Stimulated activated CD4-positive, alpha-beta T cell treated with anti-CD3 and anti-CD28 coated beads, Interleukin-1b, Interleukin-23, amount 100 ng/mL, for 48 hours (primary cell): ENCODE results near the gene ZMYND15.

Experiments
- DNase-seq: peaks from one replicate; pipeline ENCODE4 v3.0.0-alpha.2; 2020

Gene ZMYND15

GRCh38 chr17:4743898-4744297 lies 4.3 kb downstream of the ZMYND15 start:
- no peak for DNase-seq

GRCh38 chr17:4744999-4745969 lies 5.7 kb downstream of the ZMYND15 start:
- DNase-seq, result no peak

GRCh38 chr17:4747847-4748246 lies 8.2 kb downstream of the ZMYND15 start:
- DNase-seq, result no peak

- DNase-seq, result no peak
Measured at GRCh38 chr17:4748686-4749085, 9.1 kb downstream of the ZMYND15 start.

GRCh38 chr17:4750606-4751005 lies 11.0 kb downstream of the ZMYND15 start:
- DNase-seq, result no peak

GRCh38 chr17:4751932-4752331 lies 12.3 kb downstream of the ZMYND15 start:
- DNase-seq, result no peak

GRCh38 chr17:4753392-4753791 lies 13.8 kb downstream of the ZMYND15 start:
- DNase-seq, result no peak

- DNase-seq, result no peak
Measured at GRCh38 chr17:4759776-4760236, 20.2 kb downstream of the ZMYND15 start.

- no peak for DNase-seq
Measured at GRCh38 chr17:4764595-4764994, 25.0 kb downstream of the ZMYND15 start.

GRCh38 chr17:4766201-4766600 lies 26.6 kb downstream of the ZMYND15 start:
- DNase-seq, result no peak

GRCh38 chr17:4766723-4767122 lies 27.1 kb downstream of the ZMYND15 start:
- no peak for DNase-seq

GRCh38 chr17:4768298-4768697 lies 28.7 kb downstream of the ZMYND15 start:
- DNase-seq, result no peak

GRCh38 chr17:4769628-4770027 lies 30.0 kb downstream of the ZMYND15 start:
- DNase-seq, result no peak

- DNase-seq, result no peak
Measured at GRCh38 chr17:4771519-4772234, 32.0 kb downstream of the ZMYND15 start, which contains the start of gene TM4SF5. Gene TM4SF5, plus strand, starts transcription at chr17:4771886. Its CDS starts 37 bp downstream, at chr17:4771923.

- DNase-seq, result no peak
Measured at GRCh38 chr17:4772235-4772613, 32.6 kb downstream of the ZMYND15 start.

GRCh38 chr17:4777969-4778760 lies 38.5 kb downstream of the ZMYND15 start:
- DNase-seq, result no peak

- no peak for DNase-seq
Measured at GRCh38 chr17:4780325-4780955, 40.8 kb downstream of the ZMYND15 start.

- peak; percentile 11 for DNase-seq
Measured at GRCh38 chr17:4782652-4783051, 43.0 kb downstream of the ZMYND15 start.

GRCh38 chr17:4785311-4786105 lies 45.9 kb downstream of the ZMYND15 start:
- DNase-seq, result no peak

GRCh38 chr17:4786106-4786511 lies 46.5 kb downstream of the ZMYND15 start, which contains the start of gene VMO1:
Gene VMO1, minus strand, starts transcription at chr17:4786364. Its CDS starts 12 bp downstream, at chr17:4786352.
- no peak for DNase-seq

- DNase-seq, result no peak
Measured at GRCh38 chr17:4786516-4786915, 46.9 kb downstream of the ZMYND15 start.
